GM12878 (cell line): Measurements from ENCODE around the gene PERM1. TPM values are rescaled to one million over a fixed set of nuclear protein-coding genes. Genes with fewer than 3 reads are reported as not detected.

Experiments
- ATAC-seq: fragments of 200-7000 bp; cut with Tn5 transposase; 3 replicates; pipeline ENCODE4 v1.9.1; 2020; ENCODE audit warnings: mild to moderate bottlenecking, moderate library complexity
- BruUV-seq: library from RNA; stranded (reverse); fragments of 400-500 nt; replicated peaks from 2 replicates; lab custom pipeline; 2021; lab: Mats Ljungman, UMichigan
- CTCF ChIA-PET: fragments of 300-600 bp; sonication (Branson Sonifier 250); formaldehyde crosslinking; extraction: SDS; loops from one replicate; lab custom pipeline; 2021; ENCODE audit warnings: inconsistent platforms; lab: Yijun Ruan, JAX
- POLR2A ChIA-PET: fragments of 350-600 bp; formaldehyde crosslinking; extraction: SDS; loops from one replicate; lab custom pipeline; 2021; ENCODE audit warnings: inconsistent platforms; lab: Charles Lee
- RAD21 ChIA-PET: fragments of 300-600 bp; sonication (Branson Sonifier 250); formaldehyde crosslinking; loops from one replicate; lab custom pipeline; 2023; ENCODE audit warnings: antibody characterized with exemption; ENCODE audit not compliant: unreplicated experiment; lab: Charles Lee
- SMC1A ChIA-PET: fragments of 300-600 bp; sonication (Branson Sonifier 250); formaldehyde crosslinking; loops from one replicate; lab custom pipeline; 2023; ENCODE audit not compliant: unreplicated experiment, uncharacterized antibody; lab: Charles Lee
- DNase-seq: peaks from one replicate; pipeline ENCODE4 v3.0.0-alpha.2; 2011; ENCODE audit warnings: low read depth, low spot score
- FAIRE-seq: peaks from 3 replicates; lab custom pipeline; 2011; peaks lifted over from hg19 to GRCh38; lab: Jason Lieb, UNC
- H2AFZ ChIP-seq: 2 replicates; pipeline ENCODE4 v1.6.0; 2011; ENCODE audit warnings: low read depth, low read length, control low read depth; ENCODE audit not compliant: control insufficient read depth
- H3K27ac ChIP-seq: 2 replicates; pipeline ENCODE4 v1.5.1; 2011; ENCODE audit warnings: control low read depth; ENCODE audit not compliant: control insufficient read depth, insufficient read depth
- H3K27me3 ChIP-seq, 2 experiments: replicated peaks in 1 of 2; 2 replicates each; pipeline versions ENCODE4 v1.6.0 to v1.6.1; 2011; ENCODE audit warnings: low read length in 1 of 2; ENCODE audit not compliant: control insufficient read depth in 2 of 2, insufficient read depth in 2 of 2
- H3K36me3 ChIP-seq, 2 experiments: 2 replicates each; pipeline ENCODE4 v1.5.1; 2011; ENCODE audit warnings: low read length in 1 of 2; ENCODE audit not compliant: control insufficient read depth in 2 of 2, insufficient read depth in 2 of 2
- H3K4me1 ChIP-seq: 2 replicates; pipeline ENCODE4 v1.6.1; 2011; ENCODE audit warnings: mild to moderate bottlenecking, low read length, moderate library complexity, mixed read lengths; ENCODE audit not compliant: control insufficient read depth, insufficient read depth
- H3K4me2 ChIP-seq: 2 replicates; pipeline ENCODE4 v1.6.0; 2011; ENCODE audit warnings: control low read depth; ENCODE audit not compliant: control insufficient read depth, insufficient read depth
- H3K4me3 ChIP-seq: fragments of 200-600 bp; sonication (generic); 2 replicates; pipeline ENCODE4 v1.5.1; 2016
- H3K79me2 ChIP-seq: 2 replicates; pipeline ENCODE4 v1.6.0; 2011; ENCODE audit warnings: low read length; ENCODE audit not compliant: control insufficient read depth, insufficient read depth
- H3K9ac ChIP-seq: 2 replicates; pipeline ENCODE4 v1.8.0; 2011; ENCODE audit warnings: low read length, control low read depth, mixed read lengths; ENCODE audit not compliant: control insufficient read depth, insufficient read depth
- H3K9me3 ChIP-seq: replicated peaks from 3 replicates; pipeline ENCODE4 v1.5.1; 2011; ENCODE audit warnings: mild to moderate bottlenecking, low read length; ENCODE audit not compliant: control insufficient read depth, insufficient read depth
- H4K20me1 ChIP-seq: 2 replicates; pipeline ENCODE4 v1.6.0; 2011; ENCODE audit not compliant: control insufficient read depth, insufficient read depth
- BCL3 ChIP-seq: IDR thresholded peaks from 2 replicates; pipeline ENCODE4 v1.6.1; 2011; ENCODE audit warnings: borderline replicate concordance, low read depth, mild to moderate bottlenecking, moderate library complexity, low read length; ENCODE audit not compliant: insufficient read depth, poor library complexity, severe bottlenecking
- HDGF ChIP-seq: fragments of 450-650 bp; IDR thresholded peaks from 2 replicates; pipeline ENCODE4 v1.6.1; 2016; ENCODE audit warnings: antibody characterized with exemption
- RAD21 ChIP-seq: IDR thresholded peaks from 2 replicates; pipeline ENCODE4 v1.6.1; 2011; ENCODE audit warnings: mild to moderate bottlenecking, low read depth, low read length, moderate library complexity; ENCODE audit not compliant: insufficient read depth
- WGBS: methylation state at CpG from one replicate; pipeline ENCODE4 v1.1.6; 2016; ENCODE audit warnings: low lambda C conversion rate; ENCODE audit not compliant: insufficient replicate concordance, insufficient coverage; ENCODE audit errors: missing lambda C conversion rate; 5-methylcytosine and 5-hydroxymethylcytosine counted together
- in situ Hi-C: fragments of 300-500 bp; cut with MboI; formaldehyde crosslinking; loops from 9 replicates; pipeline ENCODE4 v1.14.3; 2018; ENCODE audit warnings: mixed read lengths
- intact Hi-C: fragments of 100-400 bp; cut with micrococcal nuclease; formaldehyde crosslinking; loops from one replicate; pipeline ENCODE4 v1.14.2; 2022; ENCODE audit not compliant: unreplicated experiment
- polyA plus RNA-seq, 11 experiments: library from polyadenylated mRNA; depleted of rRNA in 4 of 11; unstranded in 6 of 11; stranded (reverse) in 5 of 11; fragments of >200 nt; fragmentation: Nextera tagmentation in 4 of 11; fragmentation: Illumina TruSeq in 1 of 11; extraction: Ambion mirVana in 4 of 11; extraction: Trizol in 1 of 11; gene quantifications; 1 replicate in 1 of 11; 2 replicates in 10 of 11; pipeline versions ENCODE4 v1.2.1 to v1.2.3, GENCODE V29; 2011 to 2016; ENCODE audit warnings: inconsistent platforms in 2 of 11, missing spikeins in 2 of 11, low read depth in 1 of 11
- total RNA-seq, 4 experiments: library from RNA; depleted of rRNA in 3 of 4; stranded (reverse); fragments of >200 nt in 3 of 4; fragmentation: Illumina TruSeq in 1 of 4; extraction: Trizol in 1 of 4; gene quantifications; 2 replicates each; pipeline versions ENCODE4 v1.2.1 to v1.2.3, GENCODE V29; 2013 to 2021

PERM1 gene
- total and polyA plus RNA-seq, 10 of the 15 experiments (the other 5 are each of a cell fraction or from before 2014, with no cell fraction given) = not detected

GRCh38 chr1:959731-960362 is 22.0 kb downstream of the PERM1 start:
- TF ChIP-seq BCL3 (no peak), HDGF (0 out of 2 replicates have a peak, but pooled peaks have one; percentile 32), RAD21 (no peak)
- Histone ChIP-seq H3K79me2 (peaks cover 20% of the 10 kb centered on the region), H3K9me3 (no peaks in the 10 kb centered on the region), H2AFZ (peak overlapping the region; percentile 54), H3K4me1 (peaks cover 17% of the 10 kb centered on the region), H3K27ac (no peak overlapping the region), H3K36me3 (peaks cover 2 to 11% of the 10 kb centered on the region in 2 experiments; a peak in 3 of 4 replicates), H3K9ac (peak overlapping the region; percentile 41; the same call in 1 of the 2 replicates), H3K27me3 (no peaks in the 10 kb centered on the region), H4K20me1 (no peaks in the 10 kb centered on the region), H3K4me2 (0 out of 2 replicates have a peak overlapping the region, but pooled peaks have one; percentile 5), H3K4me3 (peak overlapping the region; percentile 68; the same call in 1 of the 2 replicates)
- RAD21 ChIA-PET = interaction anchor here (1.8 kb wide), 1 partner anchor 55 kb away, joined by 5 read pairs; no protein-coding TSS in a partner anchor
- BruUV-seq = no TSS peak
- peak; percentile 2; the same call in 2 of the 3 replicates for ATAC-seq
- in situ Hi-C loops (no loop called here), intact Hi-C loops (no loop called here)
- SMC1A ChIA-PET = no interaction called here
- CTCF ChIA-PET = interaction anchor here (1.1 to 1.5 kb wide), 2 partner anchors 25 to 104 kb away, joined by 4 to 5 read pairs; no protein-coding TSS in a partner anchor
- FAIRE-seq = no peak
- POLR2A ChIA-PET = no interaction called here
- WGBS = 48% methylated on average over 34 of the region's 57 CpGs
- DNase-seq = no peak
